Gastroesophageal sphincter (tissue), 4 donors: Measurements from ENCODE around the gene ZNF664. TPM values are rescaled to one million over a fixed set of nuclear protein-coding genes. Genes with fewer than 3 reads are reported as not detected.

Source experiments
- ATAC-seq: fragments of 150-250 bp; one replicate; pipeline ENCODE4 v1.9.1; 2016; ENCODE audit warnings: mild to moderate bottlenecking, moderate library complexity
- H3K27ac ChIP-seq, 4 donors: fragments of 200-600 bp; sonication (generic) in 3 of 4; 1 replicate in 3 of 4; 2 replicates in 1 of 4; pipeline ENCODE4 v1.5.1; 2016 to 2019
- H3K27me3 ChIP-seq: fragments of 200-600 bp; sonication (generic); one replicate; pipeline ENCODE4 v1.5.1; 2019
- H3K36me3 ChIP-seq, 2 donors: fragments of 200-600 bp; sonication (generic); one replicate each; pipeline ENCODE4 v1.5.1; 2019; ENCODE audit warnings: control low read depth in 1 of 2
- H3K4me1 ChIP-seq, 3 donors: fragments of 200-600 bp; sonication (generic); 1 replicate in 2 of 3; 2 replicates in 1 of 3; pipeline ENCODE4 v1.5.1; 2016 to 2019; ENCODE audit warnings: control low read depth in 2 of 3
- H3K4me3 ChIP-seq, 2 donors: fragments of 200-600 bp; sonication (generic); one replicate each; pipeline ENCODE4 v1.5.1; 2019; ENCODE audit warnings: mild to moderate bottlenecking in 1 of 2, moderate library complexity in 1 of 2
- H3K9me3 ChIP-seq, 3 donors: fragments of 200-600 bp; sonication (generic); one replicate each; pipeline ENCODE4 v1.5.1; 2017 to 2019; ENCODE audit warnings: control low read depth in 2 of 3
- CTCF ChIP-seq, 4 experiments: fragments of 200-600 bp in 2 of 4; fragments of 450-650 bp in 2 of 4; sonication (generic) in 1 of 4; IDR thresholded peaks; one replicate each; pipeline ENCODE4 v1.5.1; 2017 to 2019; ENCODE audit warnings: antibody characterized with exemption in 4 of 4, mild to moderate bottlenecking in 2 of 4, moderate library complexity in 2 of 4
- EP300 ChIP-seq: sonication (generic); formaldehyde crosslinking; IDR thresholded peaks from one replicate; pipeline ENCODE4 v1.6.1; 2017; ENCODE audit warnings: antibody characterized with exemption, mild to moderate bottlenecking
- POLR2A ChIP-seq, 2 donors: fragments of 450-650 bp; IDR thresholded peaks; one replicate each; pipeline ENCODE4 v1.6.1; 2017; ENCODE audit warnings: antibody characterized with exemption in 2 of 2, mild to moderate bottlenecking in 2 of 2, moderate library complexity in 1 of 2
- POLR2AphosphoS5 ChIP-seq: sonication (generic); formaldehyde crosslinking; IDR thresholded peaks from one replicate; pipeline ENCODE4 v1.6.1; 2017; ENCODE audit warnings: antibody characterized with exemption
- WGBS, 2 donors: methylation state at CpG; one replicate each; pipeline ENCODE4 v1.1.5; 2018; ENCODE audit warnings: low coverage in 1 of 2; 5-methylcytosine and 5-hydroxymethylcytosine counted together
- total RNA-seq, 4 donors: library from RNA; depleted of rRNA; stranded (reverse); fragments of >200 nt; gene quantifications; one replicate each; pipeline ENCODE4 v1.1.0, GENCODE V29; 2016

Gene ZNF664
- total RNA-seq, 4 donors from 2014 or later = 58.7 to 95.5 (median 78.2) TPM

DNA sequence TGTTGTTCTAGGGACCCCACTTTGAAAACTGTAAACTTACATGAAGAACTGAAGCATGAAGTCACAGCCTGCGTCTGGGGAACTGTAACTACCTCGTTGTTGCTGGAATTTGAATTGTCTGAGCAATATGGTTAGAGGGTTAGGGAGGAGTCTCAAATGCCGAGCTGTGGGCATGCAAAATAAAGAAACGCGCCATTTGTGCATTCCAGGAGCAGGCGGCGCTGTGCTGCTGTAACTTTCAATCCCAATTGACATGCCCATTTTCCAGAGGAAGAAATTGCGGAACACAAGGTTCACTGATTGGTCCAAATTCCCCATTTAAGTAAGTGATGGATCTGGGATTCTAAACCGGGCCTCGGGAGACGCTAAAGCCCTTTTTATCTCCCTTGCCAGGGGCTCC lies 61.3 kb downstream of the ZNF664 start:
- no peak overlapping the region for H3K4me3 ChIP-seq
- H3K9me3 ChIP-seq = no peaks in the 10 kb centered on the region
- TF ChIP-seq POLR2AphosphoS5 (no peak), CTCF (IDR thresholded peaks at IDR 0.05) (no peak), EP300 (no peak), POLR2A (IDR thresholded peaks at IDR 0.05) (no peak)
- ATAC-seq = no peak
- H3K27ac ChIP-seq = no peak overlapping the region
- no peaks in the 10 kb centered on the region for H3K36me3 ChIP-seq
- peaks cover 0 to 5% (median 2%) of the 10 kb centered on the region in 3 donors for H3K4me1 ChIP-seq
- whole genome bisulfite sequencing, 2 donors = 89 to 92% methylated on average over 8 to 11 of the region's 11 CpGs
- H3K27me3 ChIP-seq = no peaks in the 10 kb centered on the region

DNA sequence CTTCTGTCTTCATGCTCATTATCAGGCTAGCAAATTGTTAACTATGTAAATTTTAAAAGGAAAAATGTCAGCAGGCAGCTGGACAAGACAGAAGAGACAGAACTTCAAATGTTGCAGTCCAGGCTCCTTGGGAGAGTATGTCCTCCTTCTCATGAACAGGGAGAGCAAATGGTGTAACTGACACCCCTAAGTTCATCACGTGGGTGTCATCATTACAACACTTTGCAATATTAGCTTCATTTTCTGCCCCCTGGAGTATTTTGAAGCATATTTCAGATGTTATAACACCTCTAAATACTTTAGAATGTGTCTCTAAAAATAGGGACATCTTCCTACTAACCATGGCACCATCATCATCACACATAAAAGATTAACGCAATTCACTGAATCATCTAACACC lies 62.1 kb downstream of the ZNF664 start:
- WGBS, 2 donors = 68 to 73% methylated on average over 2 of the region's 2 CpGs
- H3K4me1 ChIP-seq = peaks cover 0 to 7% (median 0%) of the 10 kb centered on the region in 3 donors
- TF ChIP-seq POLR2A (IDR thresholded peaks at IDR 0.05) = no peak
- no peak for TF ChIP-seq CTCF (IDR thresholded peaks at IDR 0.05)
- TF ChIP-seq POLR2AphosphoS5 = no peak
- no peak for TF ChIP-seq EP300
- no peak overlapping the region for H3K27ac ChIP-seq
- no peak for ATAC-seq
- no peaks in the 10 kb centered on the region for H3K36me3 ChIP-seq
- no peak overlapping the region for H3K4me3 ChIP-seq
- no peaks in the 10 kb centered on the region for H3K9me3 ChIP-seq
- H3K27me3 ChIP-seq = no peaks in the 10 kb centered on the region

GRCh38 chr12:124036171-124036598 lies 63.2 kb downstream of the ZNF664 start:
- 53 to 65% methylated on average over 4 to 7 of the region's 7 CpGs for WGBS, 2 donors
- TF ChIP-seq POLR2A (IDR thresholded peaks at IDR 0.05) (no peak), CTCF (IDR thresholded peaks at IDR 0.05) (no peak), POLR2AphosphoS5 (no peak), EP300 (no peak)
- Histone ChIP-seq H3K27me3 (no peaks in the 10 kb centered on the region), H3K9me3 (no peaks in the 10 kb centered on the region), H3K4me3 (no peak overlapping the region), H3K4me1 (peaks cover 0 to 7% (median 0%) of the 10 kb centered on the region in 3 donors), H3K27ac (no peak overlapping the region), H3K36me3 (no peaks in the 10 kb centered on the region)
- ATAC-seq = no peak

- H3K9me3 ChIP-seq = no peaks in the 10 kb centered on the region
- no peak overlapping the region for H3K27ac ChIP-seq
- WGBS, 2 donors = 24 to 28% methylated on average over 5 to 6 of the region's 6 CpGs
- H3K27me3 ChIP-seq = no peaks in the 10 kb centered on the region
- H3K4me1 ChIP-seq = peaks cover 0 to 7% (median 0%) of the 10 kb centered on the region in 3 donors
- TF ChIP-seq CTCF (IDR thresholded peaks at IDR 0.05) (peak; percentile 85 to 92 (median 90)), POLR2AphosphoS5 (no peak), EP300 (no peak), POLR2A (IDR thresholded peaks at IDR 0.05) (no peak)
- no peaks in the 10 kb centered on the region for H3K36me3 ChIP-seq
- no peak overlapping the region for H3K4me3 ChIP-seq
- no peak for ATAC-seq
Measured at GRCh38 chr12:124036657-124037109, 63.7 kb downstream of the ZNF664 start.

GRCh38 chr12:124037331-124037730 lies 64.3 kb downstream of the ZNF664 start:
- no peak for ATAC-seq
- H3K4me1 ChIP-seq = peaks cover 0 to 7% (median 0%) of the 10 kb centered on the region in 3 donors
- 100% methylated on average over 1 of the region's 1 CpG; no CpG with 5 or more reads in 1 of the 2 donors for WGBS, 2 donors
- no peaks in the 10 kb centered on the region for H3K27me3 ChIP-seq
- TF ChIP-seq POLR2A (IDR thresholded peaks at IDR 0.05) (no peak), CTCF (IDR thresholded peaks at IDR 0.05) (no peak), POLR2AphosphoS5 (no peak), EP300 (no peak)
- H3K4me3 ChIP-seq = no peak overlapping the region
- no peaks in the 10 kb centered on the region for H3K9me3 ChIP-seq
- H3K27ac ChIP-seq = no peak overlapping the region
- no peaks in the 10 kb centered on the region for H3K36me3 ChIP-seq
